OCI-LY3 (cell line): Measurements from ENCODE around the gene DLGAP4.

ENCODE experiments used
- H2AFZ ChIP-seq: fragments of 200-600, 300-600 bp; shearing (Covaris generic); 2 replicates; pipeline ENCODE4 v1.6.0; 2014; ENCODE audit warnings: antibody characterized with exemption, low read depth, low read length
- H3K27ac ChIP-seq: fragments of 200-600, 300-600 bp; sonication (generic); 2 replicates; pipeline ENCODE4 v1.5.1; 2014; ENCODE audit warnings: mild to moderate bottlenecking, low read length, moderate library complexity, mixed read lengths
- H3K27me3 ChIP-seq: fragments of 200-600, 300-600 bp; sonication (generic); 2 replicates; pipeline ENCODE4 v1.6.1; 2014; ENCODE audit warnings: low read depth, low read length, mixed read lengths
- H3K36me3 ChIP-seq: fragments of 200-600, 300-600 bp; sonication (generic); replicated peaks from 2 replicates; pipeline ENCODE3; 2014; ENCODE audit warnings: low read depth, low read length, mixed read lengths
- H3K4me1 ChIP-seq: fragments of 300-600, 200-600 bp; sonication (generic); 2 replicates; pipeline ENCODE4 v1.6.1; 2014; ENCODE audit warnings: low read length, mixed read lengths
- H3K4me2 ChIP-seq: fragments of 200-600, 300-600 bp; sonication (generic); 2 replicates; pipeline ENCODE4 v1.6.1; 2014; ENCODE audit warnings: low read length, mixed read lengths
- H3K4me3 ChIP-seq: fragments of 300-600, 200-600 bp; sonication (generic); 2 replicates; pipeline ENCODE4 v1.5.1; 2014; ENCODE audit warnings: antibody characterized with exemption, mild to moderate bottlenecking, low read length, moderate library complexity
- H3K79me2 ChIP-seq: fragments of 300-600, 200-600 bp; shearing (Covaris generic); 2 replicates; pipeline ENCODE4 v1.6.1; 2014; ENCODE audit warnings: mild to moderate bottlenecking, low read length, mixed read lengths
- H3K9ac ChIP-seq: fragments of 300-600, 200-600 bp; shearing (Covaris generic); 2 replicates; pipeline ENCODE4 v1.6.0; 2014; ENCODE audit warnings: mild to moderate bottlenecking, low read length, moderate library complexity
- H3K9me3 ChIP-seq: fragments of 200-600, 300-600 bp; shearing (Covaris generic); 2 replicates; pipeline ENCODE4 v1.6.1; 2014; ENCODE audit warnings: low read length, mixed read lengths; ENCODE audit not compliant: insufficient read depth
- H4K20me1 ChIP-seq: fragments of 200-600, 300-600 bp; sonication (generic); 2 replicates; pipeline ENCODE4 v1.6.1; 2016; ENCODE audit warnings: low read length, mixed read lengths; ENCODE audit not compliant: insufficient read depth
- EZH2phosphoT487 ChIP-seq: fragments of 200-600 bp; shearing (Covaris generic); IDR thresholded peaks from 2 replicates; pipeline ENCODE4 v1.6.1; 2018; ENCODE audit warnings: antibody characterized with exemption, mixed run types, low read depth
- TF ChIP-seq, protein P1 (sequence below): fragments of 200-600, 300-600 bp; sonication (generic); IDR thresholded peaks from 2 replicates; pipeline ENCODE4 v1.5.1; 2014; ENCODE audit warnings: antibody characterized with exemption, low read length, low read depth

Gene DLGAP4

DNA sequence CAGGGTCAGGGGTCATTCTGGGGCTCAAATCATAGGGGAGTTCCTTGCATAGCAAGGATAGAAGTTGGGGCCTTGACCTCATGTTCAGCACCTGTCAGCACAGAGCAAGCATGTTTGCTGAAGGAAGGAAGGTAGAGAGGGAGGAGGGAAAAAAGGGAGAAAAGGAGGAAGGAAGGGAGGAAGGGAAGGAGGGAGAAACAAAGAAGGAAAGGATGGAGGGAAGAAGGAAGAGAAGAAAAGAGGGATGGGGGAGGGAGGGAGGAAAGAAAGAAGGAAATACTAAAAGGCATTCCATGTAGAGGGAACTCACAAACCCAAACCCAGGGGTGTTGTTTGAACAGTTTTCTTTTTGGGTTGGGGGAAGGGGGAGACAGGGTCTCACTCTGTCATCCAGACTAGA is 80.1 kb downstream of the DLGAP4 start:
- TF ChIP-seq EZH2phosphoT487: no peak
- TF ChIP-seq, protein P1, sequence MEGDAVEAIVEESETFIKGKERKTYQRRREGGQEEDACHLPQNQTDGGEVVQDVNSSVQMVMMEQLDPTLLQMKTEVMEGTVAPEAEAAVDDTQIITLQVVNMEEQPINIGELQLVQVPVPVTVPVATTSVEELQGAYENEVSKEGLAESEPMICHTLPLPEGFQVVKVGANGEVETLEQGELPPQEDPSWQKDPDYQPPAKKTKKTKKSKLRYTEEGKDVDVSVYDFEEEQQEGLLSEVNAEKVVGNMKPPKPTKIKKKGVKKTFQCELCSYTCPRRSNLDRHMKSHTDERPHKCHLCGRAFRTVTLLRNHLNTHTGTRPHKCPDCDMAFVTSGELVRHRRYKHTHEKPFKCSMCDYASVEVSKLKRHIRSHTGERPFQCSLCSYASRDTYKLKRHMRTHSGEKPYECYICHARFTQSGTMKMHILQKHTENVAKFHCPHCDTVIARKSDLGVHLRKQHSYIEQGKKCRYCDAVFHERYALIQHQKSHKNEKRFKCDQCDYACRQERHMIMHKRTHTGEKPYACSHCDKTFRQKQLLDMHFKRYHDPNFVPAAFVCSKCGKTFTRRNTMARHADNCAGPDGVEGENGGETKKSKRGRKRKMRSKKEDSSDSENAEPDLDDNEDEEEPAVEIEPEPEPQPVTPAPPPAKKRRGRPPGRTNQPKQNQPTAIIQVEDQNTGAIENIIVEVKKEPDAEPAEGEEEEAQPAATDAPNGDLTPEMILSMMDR: no peak
- Histone ChIP-seq H3K4me1 (no peaks in the 10 kb centered on the region), H3K27ac (no peak overlapping the region), H3K9ac (no peak overlapping the region), H2AFZ (no peak overlapping the region), H3K27me3 (peaks cover 24% of the 10 kb centered on the region), H4K20me1 (peaks cover 21% of the 10 kb centered on the region; the same call in 1 of the 2 replicates), H3K79me2 (no peaks in the 10 kb centered on the region), H3K4me3 (no peak overlapping the region), H3K9me3 (no peaks in the 10 kb centered on the region), H3K4me2 (no peak overlapping the region), H3K36me3 (no peaks in the 10 kb centered on the region)

DNA sequence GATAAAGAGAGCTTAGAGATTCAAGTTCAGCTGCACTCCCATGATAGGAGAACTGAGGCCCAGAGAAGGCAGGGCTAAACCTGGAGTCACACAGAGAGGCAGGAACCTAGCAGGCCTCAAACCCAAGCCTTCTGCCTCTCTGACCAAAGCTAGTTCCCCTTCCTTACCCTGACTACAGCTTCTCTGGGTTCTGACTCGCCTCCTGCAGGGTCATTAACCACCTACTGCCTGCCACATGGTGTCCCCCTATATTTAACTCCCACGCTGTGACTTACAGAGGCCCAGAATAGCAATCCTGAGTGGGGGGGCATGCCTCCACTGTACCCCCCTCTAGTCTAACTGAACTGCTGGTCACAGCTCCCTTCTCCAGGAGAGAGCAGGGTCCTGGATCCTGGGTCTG is 84.1 kb downstream of the DLGAP4 start:
- no peaks in the 10 kb centered on the region for H3K36me3 ChIP-seq

DNA sequence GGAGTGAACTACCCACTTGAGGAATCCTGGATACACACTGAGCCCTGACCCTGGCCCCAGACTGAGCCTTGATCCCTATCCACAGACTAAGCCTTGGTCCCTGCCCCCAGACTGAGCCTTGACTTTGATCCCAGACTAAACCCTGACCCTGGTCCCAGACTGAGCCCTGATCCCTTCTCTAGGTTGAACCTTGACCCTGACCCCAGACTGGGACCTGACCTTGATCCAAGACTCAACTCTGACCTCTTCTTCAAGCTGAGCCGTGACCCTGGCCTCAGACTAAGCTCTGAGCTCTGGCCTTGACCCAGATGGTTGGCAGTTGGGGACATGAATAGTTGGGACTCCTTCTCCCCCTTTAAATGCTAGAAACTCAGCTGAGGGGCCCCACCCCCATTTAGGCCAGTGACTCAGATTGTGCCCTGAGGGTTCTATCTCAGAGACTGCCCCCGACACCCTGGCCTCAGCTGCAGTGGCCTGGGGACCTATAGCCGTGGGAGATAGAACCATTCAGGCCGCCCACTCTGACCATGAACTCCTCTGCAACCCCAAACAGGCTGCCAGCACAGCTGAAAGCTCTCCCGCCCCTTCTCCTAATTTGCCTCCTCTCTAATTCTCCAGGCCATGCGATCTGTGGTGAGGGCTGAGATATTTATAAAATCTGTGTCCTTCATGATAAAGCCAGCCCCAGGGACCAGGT is 84.7 kb downstream of the DLGAP4 start:
- H3K9ac ChIP-seq: no peak overlapping the region
- H2AFZ ChIP-seq: no peak overlapping the region
- H3K4me1 ChIP-seq: no peaks in the 10 kb centered on the region
- H3K27me3 ChIP-seq: peaks cover 34% of the 10 kb centered on the region
- H3K79me2 ChIP-seq: no peaks in the 10 kb centered on the region
- H3K36me3 ChIP-seq: no peaks in the 10 kb centered on the region
- no peak overlapping the region for H3K27ac ChIP-seq
- H3K4me2 ChIP-seq: no peak overlapping the region
- no peaks in the 10 kb centered on the region for H3K9me3 ChIP-seq
- no peak overlapping the region for H3K4me3 ChIP-seq
- H4K20me1 ChIP-seq: peaks cover 5% of the 10 kb centered on the region; the same call in 1 of the 2 replicates
- TF ChIP-seq EZH2phosphoT487: no peak
- TF ChIP-seq, protein P1: no peak

More for the DNA sequence above, 84.1 kb downstream of the DLGAP4 start:
- H3K27ac ChIP-seq: no peak overlapping the region
- no peaks in the 10 kb centered on the region for H3K4me1 ChIP-seq
- H2AFZ ChIP-seq: no peak overlapping the region
- H3K79me2 ChIP-seq: no peaks in the 10 kb centered on the region
- TF ChIP-seq, protein P1: no peak
- TF ChIP-seq EZH2phosphoT487: no peak
- H4K20me1 ChIP-seq: peaks cover 6% of the 10 kb centered on the region
- H3K27me3 ChIP-seq: peaks cover 34% of the 10 kb centered on the region
- H3K4me2 ChIP-seq: no peak overlapping the region
- H3K4me3 ChIP-seq: no peak overlapping the region
- H3K9me3 ChIP-seq: no peaks in the 10 kb centered on the region
- H3K9ac ChIP-seq: no peak overlapping the region

DNA sequence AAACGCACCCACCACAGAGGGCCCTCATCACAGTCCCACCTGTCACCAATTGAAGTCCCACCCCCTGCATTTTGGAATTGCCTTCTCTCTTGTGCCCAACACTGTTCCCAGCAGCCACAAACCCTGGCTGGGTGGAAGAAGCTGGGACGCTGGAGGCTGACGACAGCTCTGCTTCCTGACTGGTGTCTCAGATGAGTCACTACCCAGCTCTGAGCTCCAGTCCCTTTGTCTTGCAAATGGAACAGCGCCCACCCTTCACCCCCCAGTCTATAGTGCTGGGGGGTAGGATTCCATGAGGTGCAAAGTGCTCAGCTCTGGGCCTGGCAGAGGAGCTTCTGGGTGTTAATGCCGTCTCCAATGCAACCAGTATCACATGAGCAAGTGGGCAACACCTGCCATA is 85.3 kb downstream of the DLGAP4 start:
- no peak overlapping the region for H3K4me2 ChIP-seq
- no peaks in the 10 kb centered on the region for H3K4me1 ChIP-seq
- H3K36me3 ChIP-seq: no peaks in the 10 kb centered on the region
- H3K79me2 ChIP-seq: no peaks in the 10 kb centered on the region
- no peaks in the 10 kb centered on the region for H3K9me3 ChIP-seq
- H3K9ac ChIP-seq: no peak overlapping the region
- H3K27ac ChIP-seq: no peak overlapping the region
- TF ChIP-seq EZH2phosphoT487: no peak
- TF ChIP-seq, protein P1: no peak
- peaks cover 5% of the 10 kb centered on the region; the same call in 1 of the 2 replicates for H4K20me1 ChIP-seq
- H3K27me3 ChIP-seq: peaks cover 34% of the 10 kb centered on the region
- H3K4me3 ChIP-seq: no peak overlapping the region
- no peak overlapping the region for H2AFZ ChIP-seq
